Effector memory CD8-positive, alpha-beta T cell (primary cell): ENCODE results near the gene SASS6.

Experiments used
- ATAC-seq: fragments of 150-1000 bp; cut with Tn5 transposase; replicated peaks from 2 replicates; pipeline ENCODE4 v1.10.0; 2021; ENCODE audit warnings: mild to moderate bottlenecking, moderate library complexity
- DNase-seq, 3 experiments: peaks; one replicate each; pipeline ENCODE4 v3.0.0; 2021
- H3K27ac Mint-ChIP-seq, 2 donors: one replicate each; pipeline ENCODE4 v1.8.0; 2022; ENCODE audit warnings: mild to moderate bottlenecking in 2 of 2, mixed read lengths in 2 of 2, moderate library complexity in 2 of 2
- H3K27me3 Mint-ChIP-seq, 2 donors: one replicate each; pipeline ENCODE4 v1.8.0; 2022; ENCODE audit warnings: mixed read lengths in 2 of 2
- H3K36me3 Mint-ChIP-seq: one replicate; pipeline ENCODE4 v1.8.0; 2022; ENCODE audit warnings: mild to moderate bottlenecking, moderate library complexity, mixed read lengths; ENCODE audit not compliant: insufficient read depth
- H3K4me1 Mint-ChIP-seq, 2 donors: one replicate each; pipeline ENCODE4 v1.8.0; 2022; ENCODE audit warnings: low read depth in 2 of 2, mixed read lengths in 2 of 2
- H3K4me3 Mint-ChIP-seq, 2 donors: one replicate each; pipeline ENCODE4 v1.8.0; 2022; ENCODE audit warnings: mild to moderate bottlenecking in 2 of 2, mixed read lengths in 2 of 2, moderate library complexity in 2 of 2
- H3K9me3 Mint-ChIP-seq, 2 donors: one replicate each; pipeline ENCODE4 v1.8.0; 2022; ENCODE audit warnings: mixed read lengths in 2 of 2

Gene SASS6

GRCh38 chr1:100141192-100141591 lies 8.5 kb upstream of the SASS6 start:
- H3K27ac Mint-ChIP-seq, result peak overlapping the region in 1 of 2 donors; percentile 11
- no peaks in the 10 kb centered on the region for H3K27me3 Mint-ChIP-seq
- DNase-seq (no peak), ATAC-seq (no peak)
- peaks cover 2 to 4% of the 10 kb centered on the region in 2 donors for H3K4me1 Mint-ChIP-seq
- H3K9me3 Mint-ChIP-seq, result no peaks in the 10 kb centered on the region
- no peak overlapping the region for H3K4me3 Mint-ChIP-seq
- H3K36me3 Mint-ChIP-seq, result peaks cover 80% of the 10 kb centered on the region

- Mint-ChIP-seq H3K36me3 (peaks cover 62% of the 10 kb centered on the region), H3K9me3 (no peaks in the 10 kb centered on the region), H3K4me1 (peaks cover 13 to 18% of the 10 kb centered on the region in 2 donors), H3K27ac (no peak overlapping the region), H3K27me3 (no peaks in the 10 kb centered on the region), H3K4me3 (no peak overlapping the region)
- DNase-seq (no peak), ATAC-seq (no peak)
Measured at GRCh38 chr1:100137602-100138001, 4.9 kb upstream of the SASS6 start.

- Mint-ChIP-seq H3K4me1 (peaks cover 14 to 28% of the 10 kb centered on the region in 2 donors), H3K9me3 (no peaks in the 10 kb centered on the region), H3K27me3 (no peaks in the 10 kb centered on the region), H3K4me3 (no peak overlapping the region), H3K27ac (no peak overlapping the region), H3K36me3 (peaks cover 41% of the 10 kb centered on the region)
- DNase-seq (no peak), ATAC-seq (no peak)
Measured at GRCh38 chr1:100134872-100135271, 2.1 kb upstream of the SASS6 start.

- no peaks in the 10 kb centered on the region for H3K27me3 Mint-ChIP-seq
- ATAC-seq (no peak), DNase-seq (no peak)
- peaks cover 14 to 28% of the 10 kb centered on the region in 2 donors for H3K4me1 Mint-ChIP-seq
- H3K4me3 Mint-ChIP-seq, result peak overlapping the region; percentile 92 to 97
- no peak overlapping the region for H3K27ac Mint-ChIP-seq
- peaks cover 10% of the 10 kb centered on the region for H3K36me3 Mint-ChIP-seq
- H3K9me3 Mint-ChIP-seq, result no peaks in the 10 kb centered on the region
Measured at GRCh38 chr1:100131623-100132022, 1.1 kb downstream of the SASS6 start.

- no peak overlapping the region for H3K4me3 Mint-ChIP-seq
- peaks cover 9% of the 10 kb centered on the region for H3K36me3 Mint-ChIP-seq
- no peak overlapping the region for H3K27ac Mint-ChIP-seq
- no peak for ATAC-seq
- no peaks in the 10 kb centered on the region for H3K27me3 Mint-ChIP-seq
- H3K9me3 Mint-ChIP-seq, result no peaks in the 10 kb centered on the region
- peaks cover 14 to 24% of the 10 kb centered on the region in 2 donors for H3K4me1 Mint-ChIP-seq
- DNase-seq, result no peak
Measured at GRCh38 chr1:100130552-100131077, 2.1 kb downstream of the SASS6 start.

- Mint-ChIP-seq H3K9me3 (no peaks in the 10 kb centered on the region), H3K27ac (no peak overlapping the region), H3K4me1 (peaks cover 0 to 10% of the 10 kb centered on the region in 2 donors), H3K4me3 (no peak overlapping the region), H3K27me3 (no peaks in the 10 kb centered on the region), H3K36me3 (no peaks in the 10 kb centered on the region)
- no peak for DNase-seq
- ATAC-seq, result no peak
Measured at GRCh38 chr1:100127226-100127625, 5.5 kb downstream of the SASS6 start.

- Mint-ChIP-seq H3K4me1 (no peaks in the 10 kb centered on the region), H3K36me3 (peaks cover 6% of the 10 kb centered on the region), H3K9me3 (no peaks in the 10 kb centered on the region), H3K27me3 (no peaks in the 10 kb centered on the region), H3K27ac (no peak overlapping the region), H3K4me3 (no peak overlapping the region)
- no peak for DNase-seq
- no peak for ATAC-seq
Measured at GRCh38 chr1:100122177-100122576, 10.6 kb downstream of the SASS6 start.

GRCh38 chr1:100115524-100115923 lies 17.2 kb downstream of the SASS6 start:
- Mint-ChIP-seq H3K36me3 (peaks cover 14% of the 10 kb centered on the region), H3K9me3 (no peaks in the 10 kb centered on the region), H3K27me3 (no peaks in the 10 kb centered on the region), H3K4me1 (no peaks in the 10 kb centered on the region), H3K27ac (no peak overlapping the region), H3K4me3 (no peak overlapping the region)
- DNase-seq (no peak), ATAC-seq (no peak)

GRCh38 chr1:100109554-100110066 lies 23.1 kb downstream of the SASS6 start:
- peaks cover 32% of the 10 kb centered on the region for H3K36me3 Mint-ChIP-seq

GRCh38 chr1:100107696-100108095 lies 25.0 kb downstream of the SASS6 start:
- Mint-ChIP-seq H3K9me3 (no peaks in the 10 kb centered on the region), H3K27me3 (no peaks in the 10 kb centered on the region), H3K27ac (no peak overlapping the region), H3K4me1 (no peaks in the 10 kb centered on the region), H3K4me3 (no peak overlapping the region), H3K36me3 (peaks cover 28% of the 10 kb centered on the region)
- DNase-seq (no peak), ATAC-seq (no peak)

More at GRCh38 chr1:100109554-100110066, 23.1 kb downstream of the SASS6 start:
- Mint-ChIP-seq H3K27me3 (no peaks in the 10 kb centered on the region), H3K9me3 (no peaks in the 10 kb centered on the region), H3K4me1 (no peaks in the 10 kb centered on the region), H3K4me3 (no peak overlapping the region), H3K27ac (no peak overlapping the region)
- ATAC-seq (no peak), DNase-seq (no peak)

- Mint-ChIP-seq H3K36me3 (peaks cover 25% of the 10 kb centered on the region), H3K27ac (no peak overlapping the region), H3K9me3 (no peaks in the 10 kb centered on the region), H3K4me3 (no peak overlapping the region), H3K27me3 (no peaks in the 10 kb centered on the region), H3K4me1 (no peaks in the 10 kb centered on the region)
- no peak for DNase-seq
- no peak for ATAC-seq
Measured at GRCh38 chr1:100101564-100101963, 31.2 kb downstream of the SASS6 start.

GRCh38 chr1:100100202-100100601 lies 32.5 kb downstream of the SASS6 start:
- no peaks in the 10 kb centered on the region for H3K27me3 Mint-ChIP-seq
- DNase-seq (no peak), ATAC-seq (no peak)
- no peaks in the 10 kb centered on the region for H3K4me1 Mint-ChIP-seq
- H3K27ac Mint-ChIP-seq, result peak overlapping the region in 1 of 2 donors; percentile 42
- H3K36me3 Mint-ChIP-seq, result peaks cover 14% of the 10 kb centered on the region
- no peaks in the 10 kb centered on the region for H3K9me3 Mint-ChIP-seq
- H3K4me3 Mint-ChIP-seq, result no peak overlapping the region

GRCh38 chr1:100090471-100090870 lies 42.3 kb downstream of the SASS6 start:
- DNase-seq (no peak), ATAC-seq (no peak)
- Mint-ChIP-seq H3K4me3 (no peak overlapping the region), H3K36me3 (peaks cover 25% of the 10 kb centered on the region), H3K9me3 (no peaks in the 10 kb centered on the region), H3K27me3 (no peaks in the 10 kb centered on the region), H3K4me1 (no peaks in the 10 kb centered on the region), H3K27ac (peak overlapping the region in 1 of 2 donors; percentile 32)

- Mint-ChIP-seq H3K36me3 (peaks cover 25% of the 10 kb centered on the region), H3K9me3 (no peaks in the 10 kb centered on the region), H3K27me3 (no peaks in the 10 kb centered on the region), H3K4me1 (no peaks in the 10 kb centered on the region), H3K27ac (peak overlapping the region in 1 of 2 donors; percentile 52), H3K4me3 (no peak overlapping the region)
- no peak for DNase-seq
- ATAC-seq, result no peak
Measured at GRCh38 chr1:100089082-100089481, 43.6 kb downstream of the SASS6 start.
